WTC11 (cell line): ENCODE measurements around the gene GPR132. TPM values are rescaled to one million over a fixed set of nuclear protein-coding genes. Genes with fewer than 3 reads are reported as not detected.

Source experiments
- ATAC-seq: fragments of 200-7000 bp; cut with Tn5 transposase; 2 replicates; pipeline ENCODE4 v1.10.0; 2021; ENCODE audit warnings: mild to moderate bottlenecking, moderate library complexity
- CTCF ChIA-PET: fragments of 300-600 bp; sonication (Branson Sonifier 250); formaldehyde crosslinking; loops from one replicate; lab custom pipeline; 2021; ENCODE audit warnings: antibody characterized with exemption; lab: Charles Lee
- POLR2A ChIA-PET: fragments of 350-600 bp; sonication (Branson Sonifier 250); formaldehyde crosslinking; loops from one replicate; lab custom pipeline; 2021; ENCODE audit warnings: antibody characterized with exemption; lab: Charles Lee
- DNase-seq: peaks from one replicate; pipeline ENCODE4 v3.0.0; 2021; ENCODE audit warnings: low spot score
- H3K27ac Mint-ChIP-seq: 2 replicates; pipeline ENCODE4 v1.8.0; 2021; ENCODE audit warnings: mixed read lengths
- H3K27me3 Mint-ChIP-seq: 2 replicates; pipeline ENCODE4 v1.8.0; 2021; ENCODE audit warnings: low read depth, mild to moderate bottlenecking, moderate library complexity, mixed read lengths
- H3K36me3 Mint-ChIP-seq: 2 replicates; pipeline ENCODE4 v1.8.0; 2021; ENCODE audit warnings: mixed read lengths
- H3K4me1 Mint-ChIP-seq: 2 replicates; pipeline ENCODE4 v1.8.0; 2022; ENCODE audit warnings: mixed read lengths
- H3K4me3 Mint-ChIP-seq: 2 replicates; pipeline ENCODE4 v1.8.0; 2021; ENCODE audit warnings: mild to moderate bottlenecking, moderate library complexity, mixed read lengths
- H3K9me3 Mint-ChIP-seq: 2 replicates; pipeline ENCODE4 v1.8.0; 2021; ENCODE audit warnings: mixed read lengths
- CREB1 ChIP-seq: sonication (generic); formaldehyde crosslinking; IDR thresholded peaks from 2 replicates; pipeline ENCODE4 v1.8.0; 2023; ENCODE audit warnings: mild to moderate bottlenecking, missing genetic modification reagents
- CREM ChIP-seq: sonication (generic); formaldehyde crosslinking; IDR thresholded peaks from 2 replicates; pipeline ENCODE4 v1.8.1; 2022; ENCODE audit warnings: mild to moderate bottlenecking, missing genetic modification reagents, moderate library complexity
- CTCF ChIP-seq: fragments of 200-600 bp; IDR thresholded peaks from 2 replicates; pipeline ENCODE4 v1.8.0; 2022; ENCODE audit warnings: antibody characterized with exemption
- E2F5 ChIP-seq: sonication (generic); formaldehyde crosslinking; IDR thresholded peaks from 2 replicates; pipeline ENCODE4 v1.8.1; 2022; ENCODE audit warnings: mild to moderate bottlenecking, moderate library complexity, missing genetic modification reagents
- HMGXB4 ChIP-seq: sonication (generic); formaldehyde crosslinking; IDR thresholded peaks from 2 replicates; pipeline ENCODE4 v1.8.1; 2023; ENCODE audit warnings: mild to moderate bottlenecking, moderate library complexity, missing genetic modification reagents
- IRF2 ChIP-seq: sonication (generic); formaldehyde crosslinking; IDR thresholded peaks from 2 replicates; pipeline ENCODE4 v1.8.0; 2022; ENCODE audit warnings: low read depth, missing genetic modification reagents, borderline replicate concordance
- SP1 ChIP-seq: sonication (generic); formaldehyde crosslinking; conservative IDR thresholded peaks from 2 replicates; pipeline ENCODE4 v1.8.1; 2022; ENCODE audit warnings: missing genetic modification reagents
- STAT6 ChIP-seq: sonication (generic); formaldehyde crosslinking; conservative IDR thresholded peaks from 2 replicates; pipeline ENCODE4 v1.8.1; 2023; ENCODE audit warnings: mild to moderate bottlenecking, low read depth, missing genetic modification reagents, moderate library complexity
- ZBTB21 ChIP-seq: sonication (generic); formaldehyde crosslinking; IDR thresholded peaks from 2 replicates; pipeline ENCODE4 v1.8.1; 2023; ENCODE audit warnings: mild to moderate bottlenecking, missing genetic modification reagents, borderline replicate concordance
- ZNF263 ChIP-seq: sonication (generic); formaldehyde crosslinking; IDR thresholded peaks from 2 replicates; pipeline ENCODE4 v1.8.1; 2022; ENCODE audit warnings: low read depth, mild to moderate bottlenecking, moderate library complexity, missing genetic modification reagents
- ZNF317 ChIP-seq: sonication (generic); formaldehyde crosslinking; IDR thresholded peaks from 2 replicates; pipeline ENCODE4 v1.8.1; 2023; ENCODE audit warnings: low read depth, mild to moderate bottlenecking, moderate library complexity, missing genetic modification reagents, borderline replicate concordance
- total RNA-seq: library from RNA; stranded (reverse); gene quantifications from 3 replicates; pipeline ENCODE4 v1.2.3, GENCODE V29; 2021
- TF ChIP-seq, protein P1 (sequence below): sonication (generic); formaldehyde crosslinking; conservative IDR thresholded peaks from 2 replicates; pipeline ENCODE4 v1.8.1; 2022; ENCODE audit warnings: mild to moderate bottlenecking, missing genetic modification reagents

GPR132 gene
- total RNA-seq, 1 experiment from 2014 or later, result 0.13 TPM

DNA sequence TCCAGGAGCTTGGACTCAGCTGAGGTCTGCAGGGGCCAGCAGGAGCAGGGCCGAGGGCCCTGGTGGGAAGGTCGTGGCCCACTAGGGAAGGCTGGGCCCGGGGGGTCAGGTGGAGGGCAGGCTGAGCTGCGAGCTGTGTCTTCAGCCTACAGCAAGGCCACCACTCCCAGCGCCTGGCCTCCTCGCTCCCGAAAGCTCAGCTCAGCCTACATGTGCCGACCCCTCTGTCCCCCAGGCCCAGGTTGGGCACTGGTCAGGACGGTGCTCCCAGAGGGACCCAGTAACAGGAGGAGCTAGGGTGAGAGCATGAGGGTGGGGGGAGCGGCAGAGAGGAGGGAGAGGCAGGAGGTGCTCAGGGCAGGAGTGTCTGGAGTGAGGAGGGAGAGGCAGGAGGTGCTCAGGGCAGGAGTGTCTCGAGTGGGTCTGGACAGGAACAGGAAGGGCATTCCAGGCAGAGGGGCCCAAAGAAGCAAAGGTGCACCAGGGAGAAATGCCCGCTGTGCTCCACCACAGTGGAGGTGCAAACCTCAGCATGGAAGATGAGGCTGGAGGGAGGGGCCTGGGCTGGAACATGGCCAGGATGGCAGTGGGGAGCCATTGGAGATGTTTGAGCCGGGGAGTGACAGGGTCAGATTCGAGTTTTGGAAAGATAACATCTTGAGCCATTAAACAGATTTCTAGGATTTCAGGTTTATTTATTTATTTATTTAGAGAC lies 29.1 kb upstream of the GPR132 start:
- CTCF ChIA-PET, result interaction anchor here (0.6 to 1.6 kb wide), 19 partner anchors 13 to 377 kb away, joined by 3 to 7 read pairs (median 4); partner anchors contain the start of gene JAG2

DNA sequence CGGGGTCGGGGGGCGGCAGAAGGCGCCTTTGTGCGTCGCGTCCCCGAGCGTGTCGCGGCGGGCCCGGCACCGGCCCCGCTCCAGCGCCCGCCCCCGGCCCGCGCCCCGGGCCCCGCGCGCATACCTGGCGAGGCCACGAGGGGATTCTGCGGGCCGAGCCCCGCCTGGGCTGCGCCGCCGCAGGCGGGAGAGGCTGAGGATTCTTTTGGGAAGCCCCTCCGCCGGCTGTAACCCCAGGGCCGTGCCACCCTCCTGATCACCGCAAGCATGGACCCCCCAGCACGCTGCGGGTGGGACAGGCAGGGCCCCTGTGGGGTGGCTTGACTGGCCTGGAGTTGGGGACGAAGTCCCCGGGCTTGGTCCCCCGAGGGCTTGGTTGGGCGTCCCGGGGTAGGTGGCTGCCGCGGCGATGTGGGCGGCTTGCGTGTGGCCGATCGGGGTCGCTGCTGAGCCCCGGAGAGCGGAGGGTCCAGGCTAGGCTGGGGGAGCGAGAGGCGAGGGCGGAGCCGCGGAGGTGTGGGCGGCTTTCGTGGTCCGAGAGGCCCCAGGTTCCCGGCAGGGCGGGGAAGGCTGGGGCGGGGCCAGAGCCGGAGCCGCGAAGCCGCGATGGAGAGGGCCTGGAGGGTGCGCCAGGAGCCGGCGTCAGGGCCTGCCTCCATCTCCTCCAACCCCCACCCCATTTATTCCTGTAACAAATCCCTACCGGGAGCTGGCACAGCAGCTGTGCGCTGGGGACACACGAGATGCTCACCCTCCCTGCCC lies 28.4 kb upstream of the GPR132 start:
- H3K36me3 Mint-ChIP-seq, result no peaks in the 10 kb centered on the region
- ChIA-PET POLR2A (no interaction called here), CTCF (interaction anchor here (0.6 to 1.6 kb wide), 20 partner anchors 14 to 378 kb away, joined by 3 to 7 read pairs (median 4); partner anchors contain the start of gene JAG2)
- no peak overlapping the region for H3K27ac Mint-ChIP-seq
- DNase-seq (peak; percentile 94), ATAC-seq (peak; percentile 90)
- H3K4me1 Mint-ChIP-seq, result peaks cover 14% of the 10 kb centered on the region; the same call in 1 of the 2 replicates
- H3K27me3 Mint-ChIP-seq, result peaks cover 53% of the 10 kb centered on the region
- peak overlapping the region; percentile 58 for H3K4me3 Mint-ChIP-seq
- TF ChIP-seq IRF2 (CRISPR knock-in tag) (no peak), ZNF317 (CRISPR knock-in tag) (0 out of 2 replicates have a peak, but pooled peaks have one; percentile 39), SP1 (CRISPR knock-in tag) (peak; percentile 67; the same call in 1 of the 2 replicates), STAT6 (CRISPR knock-in tag) (0 out of 2 replicates have a peak, but pooled peaks have one; percentile 63), ZBTB21 (CRISPR knock-in tag) (0 out of 2 replicates have a peak, but pooled peaks have one; percentile 28), HMGXB4 (CRISPR knock-in tag) (peak; percentile 94), E2F5 (peak; percentile 54; the same call in 1 of the 2 replicates), CTCF (0 out of 2 replicates have a peak, but pooled peaks have one; percentile 9)
- TF ChIP-seq, protein P1, sequence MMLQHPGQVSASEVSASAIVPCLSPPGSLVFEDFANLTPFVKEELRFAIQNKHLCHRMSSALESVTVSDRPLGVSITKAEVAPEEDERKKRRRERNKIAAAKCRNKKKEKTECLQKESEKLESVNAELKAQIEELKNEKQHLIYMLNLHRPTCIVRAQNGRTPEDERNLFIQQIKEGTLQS (CRISPR knock-in tag), result no peak
- H3K9me3 Mint-ChIP-seq, result peaks cover 6% of the 10 kb centered on the region

More for the DNA sequence above, 29.1 kb upstream of the GPR132 start:
- DNase-seq (no peak), ATAC-seq (no peak; the same call in 1 of the 2 replicates)
- TF ChIP-seq CREB1 (CRISPR knock-in tag) (no peak), ZNF263 (CRISPR knock-in tag) (peak; percentile 56; the same call in 1 of the 2 replicates), CREM (CRISPR knock-in tag) (no peak)
- Mint-ChIP-seq H3K27me3 (peaks cover 49% of the 10 kb centered on the region), H3K9me3 (peaks cover 11% of the 10 kb centered on the region), H3K4me3 (peak overlapping the region; percentile 58), H3K36me3 (peaks cover 4% of the 10 kb centered on the region), H3K27ac (no peak overlapping the region), H3K4me1 (peaks cover 14% of the 10 kb centered on the region; the same call in 1 of the 2 replicates)
- POLR2A ChIA-PET, result no interaction called here
